ENCODE data around the gene SRRM4. TPM values are rescaled to one million over a fixed set of nuclear protein-coding genes. Genes with fewer than 3 reads are reported as not detected.

The SRRM4 gene
- total RNA-seq, 1 donor, result not detected

DNA sequence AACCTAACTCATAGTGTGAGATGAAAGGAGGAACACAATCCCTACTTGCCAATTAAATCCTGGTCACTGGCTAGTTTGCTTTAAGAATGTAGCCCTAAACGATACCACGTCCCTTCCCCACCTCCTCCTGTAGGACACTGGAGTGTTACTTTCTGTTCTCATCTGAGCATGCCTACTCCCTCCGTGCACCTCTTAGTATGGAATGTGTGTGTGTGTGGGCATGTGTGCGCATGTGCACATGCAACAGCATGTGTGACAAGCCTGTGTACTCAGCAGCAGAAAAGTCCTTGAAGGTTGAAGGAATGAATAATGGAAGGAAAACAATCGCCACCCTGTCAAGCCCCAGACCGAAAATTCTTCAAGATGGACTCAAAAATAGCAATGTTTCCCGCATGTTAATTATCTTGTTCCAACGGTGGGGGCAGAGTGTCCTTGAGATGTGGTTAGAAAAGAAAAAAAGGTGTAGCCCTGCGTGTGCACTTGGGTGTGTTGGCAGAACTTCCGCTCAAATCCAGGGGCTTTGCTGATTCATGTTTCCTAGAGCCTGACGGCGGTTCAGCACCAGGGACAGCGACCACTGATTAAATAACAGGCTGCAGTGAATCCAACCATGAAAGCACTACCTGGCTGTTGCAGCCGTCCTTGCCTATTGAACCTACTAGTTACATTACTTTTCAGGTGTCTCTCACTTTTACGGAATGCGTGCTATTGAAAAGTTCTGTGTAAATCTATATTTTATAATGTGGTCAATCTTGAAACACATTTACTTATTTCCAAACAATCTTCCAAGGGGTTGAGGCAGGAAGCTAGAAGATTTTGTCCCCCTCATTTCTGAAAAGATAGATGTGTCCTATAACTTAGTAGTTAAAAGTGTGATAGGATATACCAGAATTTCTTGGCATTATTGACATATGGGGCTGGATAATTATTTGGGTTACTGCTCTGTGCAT is 79.8 kb downstream of the SRRM4 start:
- TF ChIP-seq, protein P1, sequence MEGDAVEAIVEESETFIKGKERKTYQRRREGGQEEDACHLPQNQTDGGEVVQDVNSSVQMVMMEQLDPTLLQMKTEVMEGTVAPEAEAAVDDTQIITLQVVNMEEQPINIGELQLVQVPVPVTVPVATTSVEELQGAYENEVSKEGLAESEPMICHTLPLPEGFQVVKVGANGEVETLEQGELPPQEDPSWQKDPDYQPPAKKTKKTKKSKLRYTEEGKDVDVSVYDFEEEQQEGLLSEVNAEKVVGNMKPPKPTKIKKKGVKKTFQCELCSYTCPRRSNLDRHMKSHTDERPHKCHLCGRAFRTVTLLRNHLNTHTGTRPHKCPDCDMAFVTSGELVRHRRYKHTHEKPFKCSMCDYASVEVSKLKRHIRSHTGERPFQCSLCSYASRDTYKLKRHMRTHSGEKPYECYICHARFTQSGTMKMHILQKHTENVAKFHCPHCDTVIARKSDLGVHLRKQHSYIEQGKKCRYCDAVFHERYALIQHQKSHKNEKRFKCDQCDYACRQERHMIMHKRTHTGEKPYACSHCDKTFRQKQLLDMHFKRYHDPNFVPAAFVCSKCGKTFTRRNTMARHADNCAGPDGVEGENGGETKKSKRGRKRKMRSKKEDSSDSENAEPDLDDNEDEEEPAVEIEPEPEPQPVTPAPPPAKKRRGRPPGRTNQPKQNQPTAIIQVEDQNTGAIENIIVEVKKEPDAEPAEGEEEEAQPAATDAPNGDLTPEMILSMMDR (IDR thresholded peaks at IDR 0.05; ENCODE audit: insufficient read depth, low read depth, low read length), result no peak

DNA sequence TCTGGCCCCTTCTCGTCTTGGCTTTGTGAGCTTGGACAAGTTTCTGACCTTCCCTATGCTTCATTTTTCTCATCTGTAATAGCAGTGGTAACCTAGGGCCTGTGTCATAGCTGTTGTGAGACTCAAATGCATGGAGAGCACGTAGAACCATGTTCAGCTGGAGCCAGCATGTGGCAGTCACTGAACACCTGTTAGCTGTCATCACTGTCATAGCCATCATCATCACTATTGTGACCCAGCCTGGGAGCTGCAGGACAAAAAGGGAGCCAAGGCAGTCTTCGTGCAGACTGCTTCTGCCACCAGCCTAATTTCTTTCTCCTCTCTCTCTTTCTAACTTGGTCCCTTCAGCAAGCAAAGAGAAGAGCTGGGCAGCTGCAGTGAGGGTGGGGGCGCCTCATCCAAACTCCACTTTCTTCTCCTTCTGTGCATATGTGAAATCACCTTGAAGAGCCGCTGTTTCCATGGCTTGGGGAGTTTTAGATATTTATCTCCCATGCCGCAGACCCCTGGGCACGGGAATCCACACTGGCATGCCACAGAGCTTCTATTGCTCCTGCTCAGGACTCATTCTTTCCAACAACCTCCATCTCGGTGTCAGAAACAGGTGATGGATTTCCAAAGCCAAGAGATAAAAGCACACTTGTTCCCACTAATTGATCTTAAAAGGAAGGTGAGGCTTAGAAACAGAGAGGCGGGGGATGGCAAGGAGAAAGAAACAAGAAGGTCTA is 87.0 kb downstream of the SRRM4 start:
- DNase-seq (ENCODE audit: low read depth), result no peak
- no peak overlapping the region for H3K4me3 ChIP-seq (ENCODE audit: low read depth, low read length)
- TF ChIP-seq, protein P1 (IDR thresholded peaks at IDR 0.05; ENCODE audit: insufficient read depth, low read depth, low read length), result no peak

More for the DNA sequence above, 79.8 kb downstream of the SRRM4 start:
- H3K4me3 ChIP-seq (ENCODE audit: low read depth, low read length), result no peak overlapping the region
- peak; percentile 37 for DNase-seq (ENCODE audit: low read depth)

DNA sequence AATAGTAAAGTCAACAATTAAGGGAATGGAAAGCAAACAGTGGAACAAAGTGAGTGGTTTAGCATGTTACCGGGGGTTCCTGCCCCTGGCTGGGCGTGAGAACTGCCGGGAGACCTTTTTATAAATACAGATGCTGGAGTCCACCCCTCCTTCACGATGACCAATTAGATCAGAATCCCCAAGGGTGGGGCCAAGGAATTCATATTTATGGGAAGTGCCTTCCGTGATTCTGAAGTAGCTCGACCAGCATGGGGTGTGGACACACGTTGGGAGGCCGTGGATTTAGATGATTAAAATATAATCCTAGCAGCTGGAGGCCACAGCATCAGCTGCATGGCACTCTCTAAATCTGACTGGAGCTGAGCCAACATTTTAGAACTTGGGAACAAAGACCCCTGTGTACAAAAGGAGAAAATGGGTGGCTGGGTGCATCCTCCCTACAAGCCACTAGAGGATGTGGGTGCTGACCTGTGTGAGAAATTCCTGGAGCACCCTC is 87.9 kb downstream of the SRRM4 start:
- TF ChIP-seq, protein P1 (IDR thresholded peaks at IDR 0.05; ENCODE audit: insufficient read depth, low read depth, low read length), result no peak
- H3K4me3 ChIP-seq (ENCODE audit: low read depth, low read length), result no peak overlapping the region
- DNase-seq (ENCODE audit: low read depth), result no peak

DNA sequence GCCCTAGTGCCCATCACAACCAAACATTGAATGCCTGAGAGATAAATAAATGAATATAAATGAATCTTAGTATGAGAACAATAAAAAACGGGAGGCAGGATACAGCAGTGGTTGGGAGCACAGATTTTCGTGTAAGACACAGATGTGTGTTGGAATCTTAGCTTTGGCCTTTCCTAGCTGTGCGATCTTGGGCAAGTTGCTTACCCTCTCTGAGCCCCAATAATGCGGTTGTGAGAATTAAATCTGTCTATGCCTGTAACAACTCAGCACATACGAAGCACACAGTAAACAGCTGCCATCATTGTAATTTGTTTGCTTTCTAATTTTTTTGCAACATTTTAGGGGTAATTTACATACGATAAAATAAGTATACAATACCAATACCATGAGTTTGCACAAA is 89.8 kb downstream of the SRRM4 start:
- DNase-seq (ENCODE audit: low read depth), result no peak
- H3K4me3 ChIP-seq (ENCODE audit: low read depth, low read length), result no peak overlapping the region
- TF ChIP-seq, protein P1 (IDR thresholded peaks at IDR 0.05; ENCODE audit: insufficient read depth, low read depth, low read length), result no peak

DNA sequence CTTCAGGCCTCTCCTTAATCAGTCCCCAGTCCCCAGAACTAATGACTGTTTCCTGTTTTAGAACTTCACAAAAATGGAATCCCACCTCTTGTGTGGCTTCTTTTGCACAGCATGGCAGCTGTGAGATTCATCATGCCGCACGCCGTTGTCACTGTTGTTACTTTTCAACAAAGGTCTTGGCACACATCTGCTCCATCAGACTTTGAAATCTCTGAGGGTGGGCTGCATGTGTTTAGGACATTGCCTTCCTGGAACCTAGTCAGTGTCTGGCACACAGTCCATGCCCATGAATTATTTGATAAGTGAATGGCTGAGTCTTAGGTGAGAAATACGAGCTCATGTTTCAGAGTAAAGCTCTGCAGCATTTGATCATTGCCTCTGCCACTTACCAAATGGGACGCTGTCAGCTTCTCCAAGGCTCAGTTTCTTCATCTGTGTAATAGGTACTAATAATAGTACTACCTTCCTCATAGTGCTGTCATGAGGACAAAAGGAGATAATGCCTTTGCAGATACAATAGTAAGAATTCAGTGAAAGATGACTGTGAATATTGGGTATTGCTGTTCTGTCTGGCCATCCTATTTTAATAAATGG is 90.4 kb downstream of the SRRM4 start:
- DNase-seq (ENCODE audit: low read depth), result no peak
- TF ChIP-seq, protein P1 (IDR thresholded peaks at IDR 0.05; ENCODE audit: insufficient read depth, low read depth, low read length), result no peak
- H3K4me3 ChIP-seq (ENCODE audit: low read depth, low read length), result no peak overlapping the region

DNA sequence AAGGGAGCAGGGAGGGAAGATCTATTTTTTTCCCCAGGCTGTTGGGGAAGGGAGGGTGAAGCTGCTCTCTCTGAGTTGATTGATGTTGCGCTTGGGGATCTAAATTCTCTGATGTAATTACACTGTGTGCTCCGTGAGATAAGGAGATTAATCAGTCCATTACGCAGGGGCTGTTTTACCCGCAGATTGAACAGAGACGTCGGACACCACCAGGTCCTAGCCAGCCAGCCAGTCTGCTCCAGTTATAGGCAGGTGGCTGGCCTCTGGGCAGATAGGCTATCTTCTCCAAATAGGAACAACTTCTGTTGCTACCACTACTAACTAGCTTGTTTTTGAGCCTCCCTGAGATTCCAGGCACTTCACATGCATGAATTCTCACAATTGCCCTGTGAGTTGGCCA is 91.1 kb downstream of the SRRM4 start:
- TF ChIP-seq, protein P1 (IDR thresholded peaks at IDR 0.05; ENCODE audit: insufficient read depth, low read depth, low read length), result no peak
- H3K4me3 ChIP-seq (ENCODE audit: low read depth, low read length), result no peak overlapping the region
- no peak for DNase-seq (ENCODE audit: low read depth)

Data from fibroblast of villous mesenchyme (primary cell).